IMR-90 (cell line): Measurements from ENCODE around the gene KANSL3. TPM values are rescaled to one million over a fixed set of nuclear protein-coding genes. Genes with fewer than 3 reads are reported as not detected.
A peak's percentile ranks its signal among the peaks of the same experiment; 100 is the strongest.

Experiments used
- ATAC-seq: fragments of 200-7000 bp; cut with Tn5 transposase; 2 replicates; pipeline ENCODE4 v1.9.1; 2020; ENCODE audit warnings: low read depth, mild to moderate bottlenecking, moderate library complexity
- BruUV-seq: library from RNA; stranded (reverse); fragments of 400-500 nt; replicated peaks from 2 replicates; lab custom pipeline; 2021; lab: Mats Ljungman, UMichigan
- CTCF ChIA-PET: fragments of 300-600 bp; formaldehyde crosslinking; extraction: SDS; loops from one replicate; lab custom pipeline; 2021; ENCODE audit warnings: antibody characterized with exemption; lab: Yijun Ruan, JAX
- POLR2A ChIA-PET: fragments of 300-600 bp; sonication (Branson Sonifier 250); formaldehyde crosslinking; loops from one replicate; lab custom pipeline; 2022; ENCODE audit warnings: antibody characterized with exemption; ENCODE audit not compliant: unreplicated experiment; lab: Charles Lee
- DNase-seq: peaks from one replicate; pipeline ENCODE4 v3.0.0; 2013
- H2AFZ ChIP-seq: replicated peaks from 2 replicates; pipeline ENCODE3; 2013; ENCODE audit warnings: low read length, mild to moderate bottlenecking; ENCODE audit not compliant: poor library complexity
- H2AK5ac ChIP-seq: 2 replicates; pipeline ENCODE4 v1.6.1; 2013; ENCODE audit warnings: low read depth, low read length, inconsistent platforms
- H2AK9ac ChIP-seq: replicated peaks from 2 replicates; pipeline ENCODE3; 2013; ENCODE audit warnings: mild to moderate bottlenecking, low read depth, low read length, moderate library complexity; ENCODE audit not compliant: poor library complexity
- H2BK120ac ChIP-seq: 2 replicates; pipeline ENCODE4 v1.6.1; 2013; ENCODE audit warnings: low read depth, low read length, inconsistent platforms
- H2BK15ac ChIP-seq: 3 replicates; pipeline ENCODE4 v1.6.1; 2013; ENCODE audit warnings: low read depth, low read length, inconsistent platforms
- H2BK20ac ChIP-seq: 2 replicates; pipeline ENCODE4 v1.6.1; 2013; ENCODE audit warnings: low read depth, mild to moderate bottlenecking, inconsistent platforms, low read length, moderate library complexity
- H2BK5ac ChIP-seq: 2 replicates; pipeline ENCODE4 v1.6.1; 2013; ENCODE audit warnings: mild to moderate bottlenecking, low read depth, low read length, inconsistent platforms; ENCODE audit not compliant: poor library complexity, severe bottlenecking
- H3K14ac ChIP-seq: replicated peaks from 2 replicates; pipeline ENCODE4 v1.6.1; 2013; ENCODE audit warnings: low read depth, low read length, inconsistent platforms
- H3K18ac ChIP-seq: 2 replicates; pipeline ENCODE4 v1.6.1; 2013; ENCODE audit warnings: low read depth, low read length, control low read depth
- H3K23ac ChIP-seq: 2 replicates; pipeline ENCODE4 v1.6.1; 2013; ENCODE audit warnings: low read depth, low read length, inconsistent platforms
- H3K27ac ChIP-seq: 2 replicates; pipeline ENCODE4 v1.5.1; 2013; ENCODE audit warnings: mild to moderate bottlenecking, control low read depth, low read length; ENCODE audit not compliant: insufficient read depth
- H3K27me3 ChIP-seq: 2 replicates; pipeline ENCODE4 v1.6.1; 2013; ENCODE audit warnings: low read length; ENCODE audit not compliant: control insufficient read depth, insufficient read depth
- H3K36me3 ChIP-seq: 2 replicates; pipeline ENCODE4 v1.6.1; 2013; ENCODE audit warnings: low read length, mixed read lengths; ENCODE audit not compliant: control insufficient read depth, insufficient read depth
- H3K4ac ChIP-seq: 2 replicates; pipeline ENCODE4 v1.6.1; 2013; ENCODE audit warnings: low read depth, low read length, inconsistent platforms
- H3K4me1 ChIP-seq: 2 replicates; pipeline ENCODE4 v1.6.1; 2013; ENCODE audit warnings: low read length, mixed read lengths; ENCODE audit not compliant: control insufficient read depth, insufficient read depth
- H3K4me2 ChIP-seq: 2 replicates; pipeline ENCODE4 v1.6.1; 2013; ENCODE audit warnings: low read depth, mild to moderate bottlenecking, control low read depth, low read length, moderate library complexity
- H3K4me3 ChIP-seq: 2 replicates; pipeline ENCODE4 v1.5.1; 2013; ENCODE audit warnings: low read depth, mild to moderate bottlenecking, control low read depth, low read length, moderate library complexity; ENCODE audit not compliant: insufficient read depth
- H3K56ac ChIP-seq: 2 replicates; pipeline ENCODE4 v1.6.1; 2013; ENCODE audit warnings: low read length, inconsistent platforms; ENCODE audit not compliant: insufficient read depth; ENCODE audit errors: extremely low read depth
- H3K79me1 ChIP-seq, 2 experiments: 2 replicates each; pipeline ENCODE4 v1.6.1; 2013; ENCODE audit warnings: low read length in 2 of 2, inconsistent platforms in 1 of 2, low read depth in 1 of 2
- H3K9ac ChIP-seq: 2 replicates; pipeline ENCODE4 v1.6.1; 2013; ENCODE audit warnings: low read depth, low read length, control low read depth
- H3K9me1 ChIP-seq: 2 replicates; pipeline ENCODE4 v1.6.1; 2013; ENCODE audit warnings: low read length, inconsistent platforms; ENCODE audit not compliant: insufficient read depth
- H3K9me3 ChIP-seq: 2 replicates; pipeline ENCODE4 v1.6.1; 2013; ENCODE audit warnings: low read length; ENCODE audit not compliant: control insufficient read depth, insufficient read depth
- H4K20me1 ChIP-seq: 2 replicates; pipeline ENCODE4 v1.6.1; 2013; ENCODE audit warnings: low read length, inconsistent platforms; ENCODE audit not compliant: insufficient read depth
- H4K5ac ChIP-seq: 2 replicates; pipeline ENCODE4 v1.6.1; 2013; ENCODE audit warnings: mild to moderate bottlenecking, low read depth, low read length, control low read depth
- H4K8ac ChIP-seq, 2 experiments: 2 replicates each; pipeline ENCODE4 v1.6.1; 2013; ENCODE audit warnings: low read depth in 2 of 2, low read length in 2 of 2, control low read depth in 1 of 2, inconsistent platforms in 1 of 2
- H4K91ac ChIP-seq: 2 replicates; pipeline ENCODE4 v1.6.1; 2013; ENCODE audit warnings: low read depth, low read length, inconsistent platforms; ENCODE audit not compliant: insufficient read depth
- BHLHE40 ChIP-seq: fragments of 150-350 bp; IDR thresholded peaks from 2 replicates; pipeline ENCODE4 v1.6.1; 2016; ENCODE audit warnings: mild to moderate bottlenecking, low read depth, low read length
- CEBPB ChIP-seq: IDR thresholded peaks from 2 replicates; pipeline ENCODE4 v1.6.1; 2012; ENCODE audit warnings: low read depth, low read length, improper control_type of control experiment
- CTCF ChIP-seq: conservative IDR thresholded peaks from 2 replicates; pipeline ENCODE4 v1.5.1; 2012; ENCODE audit warnings: mild to moderate bottlenecking, low read depth, low read length, improper control_type of control experiment
- FOS ChIP-seq: fragments of 150-350 bp; IDR thresholded peaks from 2 replicates; pipeline ENCODE4 v1.6.1; 2016; ENCODE audit warnings: low read depth, low read length
- MAZ ChIP-seq: IDR thresholded peaks from 2 replicates; pipeline ENCODE4 v1.6.1; 2012; ENCODE audit warnings: low read depth, mild to moderate bottlenecking, low read length, improper control_type of control experiment, moderate library complexity, borderline replicate concordance
- MXI1 ChIP-seq: IDR thresholded peaks from 2 replicates; pipeline ENCODE4 v1.6.1; 2012; ENCODE audit warnings: low read depth, mild to moderate bottlenecking, low read length, moderate library complexity, borderline replicate concordance
- NFE2L2 ChIP-seq: fragments of 150-350 bp; IDR thresholded peaks from 2 replicates; pipeline ENCODE4 v1.6.1; 2016; ENCODE audit warnings: low read depth, mild to moderate bottlenecking, low read length
- POLR2A ChIP-seq: IDR thresholded peaks from 2 replicates; pipeline ENCODE4 v1.6.1; 2012; ENCODE audit warnings: mild to moderate bottlenecking, low read depth, low read length
- RCOR1 ChIP-seq: IDR thresholded peaks from 2 replicates; pipeline ENCODE4 v1.6.1; 2012; ENCODE audit warnings: mild to moderate bottlenecking, low read length, improper control_type of control experiment; ENCODE audit not compliant: insufficient replicate concordance
- RFX5 ChIP-seq: IDR thresholded peaks from 2 replicates; pipeline ENCODE4 v1.8.0; 2012; ENCODE audit warnings: low read depth, mild to moderate bottlenecking, low read length, moderate library complexity
- SMC3 ChIP-seq: fragments of 150-350 bp; IDR thresholded peaks from 2 replicates; pipeline ENCODE4 v1.6.1; 2016; ENCODE audit warnings: low read depth, mild to moderate bottlenecking, antibody characterized with exemption, low read length, moderate library complexity
- WGBS, 2 experiments: methylation state at CpG; one replicate each; pipeline versions ENCODE4 v1.1.5 to v1.1.7; 2013; ENCODE audit warnings: missing lambda C conversion rate in 2 of 2; ENCODE audit not compliant: insufficient read length in 1 of 2; ENCODE audit errors: extremely low coverage in 2 of 2; 5-methylcytosine and 5-hydroxymethylcytosine counted together
- dilution Hi-C: fragments of 300-500 bp; cut with HindIII; formaldehyde crosslinking; loops from one replicate; pipeline ENCODE4 v1.14.3; 2018; ENCODE audit warnings: low sequenced_read_pairs; ENCODE audit not compliant: unreplicated experiment
- in situ Hi-C: fragments of 300-500 bp; cut with MboI; formaldehyde crosslinking; loops from 3 replicates; pipeline ENCODE4 v1.14.3; 2019; ENCODE audit warnings: low sequenced_read_pairs, inconsistent platforms, mixed read lengths
- intact Hi-C: fragments of 100-400 bp; cut with micrococcal nuclease; formaldehyde crosslinking; loops from 2 replicates; pipeline ENCODE4 v1.10.0; 2022
- polyA plus RNA-seq, 3 experiments: library from polyadenylated mRNA; depleted of rRNA; stranded (reverse); fragments of >200 nt; gene quantifications; 2 replicates each; pipeline ENCODE4 v1.2.3, GENCODE V29; 2012; ENCODE audit warnings: low replicate concordance in 1 of 3
- total RNA-seq: library from RNA; depleted of rRNA; stranded (reverse); fragments of >200 nt; gene quantifications from 2 replicates; pipeline ENCODE4 v1.2.3, GENCODE V29; 2012

Gene KANSL3
- total and polyA plus RNA-seq, 2 of the 4 experiments (the other 2 are of a cell fraction) = 22.2 to 26.3 TPM

- ATAC-seq (peak; percentile 81), DNase-seq (no peak)
- Histone ChIP-seq H3K36me3 (no peaks in the 10 kb centered on the region), H2BK5ac (no peak overlapping the region), H2BK15ac (no peak overlapping the region), H4K8ac (no peak overlapping the region), H4K5ac (peak overlapping the region; percentile 46; the same call in 1 of the 2 replicates), H3K4ac (no peak overlapping the region), H3K18ac (no peak overlapping the region), H3K9me1 (no peaks in the 10 kb centered on the region), H4K20me1 (no peaks in the 10 kb centered on the region), H2BK120ac (no peak overlapping the region), H3K56ac (no peak overlapping the region), H3K27me3 (peaks cover 13% of the 10 kb centered on the region; the same call in 1 of the 2 replicates), H3K27ac (no peak overlapping the region), H4K91ac (no peak overlapping the region), H3K4me1 (peaks cover 12% of the 10 kb centered on the region; the same call in 1 of the 2 replicates), H3K14ac (no peak overlapping the region), H3K79me1 (no peaks in the 10 kb centered on the region), H3K9ac (no peak overlapping the region), H2AK5ac (no peak overlapping the region), H3K4me2 (no peak overlapping the region), H3K4me3 (no peak overlapping the region), H2AFZ (peak overlapping the region; percentile 61), H3K23ac (no peak overlapping the region), H2AK9ac (no peak overlapping the region), H2BK20ac (no peak overlapping the region), H3K9me3 (no peaks in the 10 kb centered on the region)
- dilution Hi-C loops (no loop called here), in situ Hi-C loops (no loop called here), intact Hi-C loops (no loop called here)
- CTCF ChIA-PET = no interaction called here
- TF ChIP-seq MAZ (no peak), RCOR1 (no peak), MXI1 (no peak), FOS (no peak), SMC3 (no peak), CTCF (no peak), CEBPB (no peak), RFX5 (no peak), POLR2A (no peak), NFE2L2 (no peak), BHLHE40 (no peak)
- WGBS, 2 experiments = 78% methylated on average over 4 of the region's 19 CpGs; no CpG with 5 or more reads in 1 of the 2 experiments
- no TSS peak for BruUV-seq
- POLR2A ChIA-PET = no interaction called here
Observed at GRCh38 chr2:96685577-96686459, 47.7 kb upstream of the KANSL3 start.
